Activated CD4-positive, CD25-positive, alpha-beta regulatory T cell (primary cell): Measurements from ENCODE around the gene RAPGEF3.

Experiments used
- DNase-seq, 4 experiments: peaks; one replicate each; lab custom pipeline; 2025; lab: John Stamatoyannopoulos, UW

RAPGEF3 gene

GRCh38 chr12:47687636-47688035, 71.0 kb downstream of the RAPGEF3 start:
- no peak for DNase-seq

- no peak for DNase-seq
Observed at GRCh38 chr12:47686645-47687240, 71.9 kb downstream of the RAPGEF3 start.
